Measurements from ENCODE around the gene RASSF6. TPM values are rescaled to one million over a fixed set of nuclear protein-coding genes. Genes with fewer than 3 reads are reported as not detected.

Gene RASSF6
- total RNA-seq, 1 experiment from 2014 or later: 0.59 TPM

- H3K4me3 ChIP-seq: no peak overlapping the region
- H3K4me1 ChIP-seq (replicated peaks; ENCODE audit: insufficient read depth): no peaks in the 10 kb centered on the region
- H3K9me2 ChIP-seq (ENCODE audit: insufficient read depth): no peaks in the 10 kb centered on the region
- TF ChIP-seq EZH2 (IDR thresholded peaks at IDR 0.05; ENCODE audit: low read depth) (no peak), CTCF (conservative IDR thresholded peaks at IDR 0.05) (no peak)
- H4K20me1 ChIP-seq (ENCODE audit: insufficient read depth): no peaks in the 10 kb centered on the region
- H3K27me3 ChIP-seq (ENCODE audit: insufficient read depth, low read depth): no peaks in the 10 kb centered on the region
- BruUV-seq (replicated peaks): no TSS peak
- H3K36me3 ChIP-seq (ENCODE audit: low read depth): no peaks in the 10 kb centered on the region
- CTCF ChIA-PET: no interaction called here
- POLR2A ChIA-PET (ENCODE audit: unreplicated experiment): no interaction called here
- no peaks in the 10 kb centered on the region for H3K79me2 ChIP-seq (ENCODE audit: low read depth)
- no peak overlapping the region for H3K27ac ChIP-seq
- no peaks in the 10 kb centered on the region for H3K9me3 ChIP-seq (ENCODE audit: insufficient read depth, low read depth)
- no peaks in the 10 kb centered on the region for H3F3A ChIP-seq (ENCODE audit: insufficient read depth, low read depth)
- H3K4me2 ChIP-seq: no peak overlapping the region
- no peak overlapping the region for H2AFZ ChIP-seq
- DNase-seq: no peak
- intact Hi-C loops (cut with micrococcal nuclease; ENCODE audit: unreplicated experiment): no loop called here
Measured at GRCh38 chr4:73544620-73545019, 75.6 kb downstream of the RASSF6 start.

GRCh38 chr4:73541251-73541650 is 79.0 kb downstream of the RASSF6 start:
- Histone ChIP-seq H3K4me3 (no peak overlapping the region), H4K20me1 (ENCODE audit: insufficient read depth) (no peaks in the 10 kb centered on the region), H3K4me2 (no peak overlapping the region), H3F3A (ENCODE audit: insufficient read depth, low read depth) (no peaks in the 10 kb centered on the region), H3K9me2 (ENCODE audit: insufficient read depth) (no peaks in the 10 kb centered on the region), H3K4me1 (replicated peaks; ENCODE audit: insufficient read depth) (no peaks in the 10 kb centered on the region), H3K9me3 (ENCODE audit: insufficient read depth, low read depth) (no peaks in the 10 kb centered on the region), H3K79me2 (ENCODE audit: low read depth) (no peaks in the 10 kb centered on the region), H3K27ac (no peak overlapping the region), H3K36me3 (ENCODE audit: low read depth) (no peaks in the 10 kb centered on the region), H2AFZ (no peak overlapping the region), H3K27me3 (ENCODE audit: insufficient read depth, low read depth) (no peaks in the 10 kb centered on the region)
- intact Hi-C loops (cut with micrococcal nuclease; ENCODE audit: unreplicated experiment): no loop called here
- CTCF ChIA-PET: no interaction called here
- TF ChIP-seq EZH2 (IDR thresholded peaks at IDR 0.05; ENCODE audit: low read depth) (no peak), CTCF (conservative IDR thresholded peaks at IDR 0.05) (no peak)
- no TSS peak for BruUV-seq (replicated peaks)
- POLR2A ChIA-PET (ENCODE audit: unreplicated experiment): no interaction called here
- no peak for DNase-seq

GRCh38 chr4:73540826-73541225 is 79.4 kb downstream of the RASSF6 start:
- POLR2A ChIA-PET (ENCODE audit: unreplicated experiment): no interaction called here

More at GRCh38 chr4:73540826-73541225, 79.4 kb downstream of the RASSF6 start:
- Histone ChIP-seq H3K27me3 (ENCODE audit: insufficient read depth, low read depth) (no peaks in the 10 kb centered on the region), H3K4me3 (no peak overlapping the region), H3K4me2 (no peak overlapping the region), H2AFZ (no peak overlapping the region), H3K27ac (no peak overlapping the region), H3K4me1 (replicated peaks; ENCODE audit: insufficient read depth) (no peaks in the 10 kb centered on the region), H3K79me2 (ENCODE audit: low read depth) (no peaks in the 10 kb centered on the region), H3K9me2 (ENCODE audit: insufficient read depth) (no peaks in the 10 kb centered on the region), H3K9me3 (ENCODE audit: insufficient read depth, low read depth) (no peaks in the 10 kb centered on the region), H3K36me3 (ENCODE audit: low read depth) (no peaks in the 10 kb centered on the region), H4K20me1 (ENCODE audit: insufficient read depth) (no peaks in the 10 kb centered on the region), H3F3A (ENCODE audit: insufficient read depth, low read depth) (no peaks in the 10 kb centered on the region)
- intact Hi-C loops (cut with micrococcal nuclease; ENCODE audit: unreplicated experiment): no loop called here
- no peak for DNase-seq
- CTCF ChIA-PET: no interaction called here
- BruUV-seq (replicated peaks): no TSS peak
- no peak for TF ChIP-seq CTCF (conservative IDR thresholded peaks at IDR 0.05)
- TF ChIP-seq EZH2 (IDR thresholded peaks at IDR 0.05; ENCODE audit: low read depth): no peak
